VCaP (cell line): ENCODE results near the gene FBLN7.
"Not testable (repeated sequence)": the region's sequence is repeated elsewhere in the genome, so short reads cannot be mapped to it uniquely, and the experiment has no call there.

Source experiments
- H3K27ac ChIP-seq: fragments of 450-650 bp; 2 replicates; pipeline ENCODE4 v1.5.1; 2017
- TF ChIP-seq, protein P1 (sequence below): fragments of 450-650 bp; conservative IDR thresholded peaks from 2 replicates; pipeline ENCODE4 v1.5.1; 2017; ENCODE audit warnings: mild to moderate bottlenecking, moderate library complexity

Gene FBLN7

DNA sequence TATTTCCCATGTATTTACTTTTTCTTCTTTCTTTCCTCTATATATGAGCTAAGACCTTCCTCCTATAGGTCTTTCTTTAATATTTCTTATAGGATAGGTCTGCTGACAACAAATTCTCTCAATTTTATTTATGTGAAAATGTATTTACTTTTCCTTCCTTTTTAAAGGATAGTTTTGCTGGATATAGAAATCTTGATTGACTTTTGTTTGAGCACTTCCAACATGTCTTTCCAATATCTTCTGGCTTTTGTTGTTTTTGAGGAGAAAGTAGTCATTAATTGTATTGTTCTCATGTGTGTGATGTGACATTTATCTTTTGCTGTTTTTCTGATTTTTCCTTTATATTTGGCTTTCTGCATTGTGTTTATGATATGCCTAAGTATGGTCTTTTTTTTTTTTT, 28.9 kb upstream of the FBLN7 start:
- TF ChIP-seq, protein P1, sequence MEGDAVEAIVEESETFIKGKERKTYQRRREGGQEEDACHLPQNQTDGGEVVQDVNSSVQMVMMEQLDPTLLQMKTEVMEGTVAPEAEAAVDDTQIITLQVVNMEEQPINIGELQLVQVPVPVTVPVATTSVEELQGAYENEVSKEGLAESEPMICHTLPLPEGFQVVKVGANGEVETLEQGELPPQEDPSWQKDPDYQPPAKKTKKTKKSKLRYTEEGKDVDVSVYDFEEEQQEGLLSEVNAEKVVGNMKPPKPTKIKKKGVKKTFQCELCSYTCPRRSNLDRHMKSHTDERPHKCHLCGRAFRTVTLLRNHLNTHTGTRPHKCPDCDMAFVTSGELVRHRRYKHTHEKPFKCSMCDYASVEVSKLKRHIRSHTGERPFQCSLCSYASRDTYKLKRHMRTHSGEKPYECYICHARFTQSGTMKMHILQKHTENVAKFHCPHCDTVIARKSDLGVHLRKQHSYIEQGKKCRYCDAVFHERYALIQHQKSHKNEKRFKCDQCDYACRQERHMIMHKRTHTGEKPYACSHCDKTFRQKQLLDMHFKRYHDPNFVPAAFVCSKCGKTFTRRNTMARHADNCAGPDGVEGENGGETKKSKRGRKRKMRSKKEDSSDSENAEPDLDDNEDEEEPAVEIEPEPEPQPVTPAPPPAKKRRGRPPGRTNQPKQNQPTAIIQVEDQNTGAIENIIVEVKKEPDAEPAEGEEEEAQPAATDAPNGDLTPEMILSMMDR, result no peak
- no peak overlapping the region for H3K27ac ChIP-seq

GRCh38 chr2:112110966-112111365, 27.2 kb upstream of the FBLN7 start:
- H3K27ac ChIP-seq, result no peak overlapping the region
- TF ChIP-seq, protein P1, result no peak

GRCh38 chr2:112113354-112113753, 24.8 kb upstream of the FBLN7 start:
- not testable (repeated sequence) for H3K27ac ChIP-seq

- no peak overlapping the region for H3K27ac ChIP-seq
- TF ChIP-seq, protein P1, result no peak
These were observed 20.0 kb upstream of the FBLN7 start for GRCh38 chr2:112118148-112118547.

DNA sequence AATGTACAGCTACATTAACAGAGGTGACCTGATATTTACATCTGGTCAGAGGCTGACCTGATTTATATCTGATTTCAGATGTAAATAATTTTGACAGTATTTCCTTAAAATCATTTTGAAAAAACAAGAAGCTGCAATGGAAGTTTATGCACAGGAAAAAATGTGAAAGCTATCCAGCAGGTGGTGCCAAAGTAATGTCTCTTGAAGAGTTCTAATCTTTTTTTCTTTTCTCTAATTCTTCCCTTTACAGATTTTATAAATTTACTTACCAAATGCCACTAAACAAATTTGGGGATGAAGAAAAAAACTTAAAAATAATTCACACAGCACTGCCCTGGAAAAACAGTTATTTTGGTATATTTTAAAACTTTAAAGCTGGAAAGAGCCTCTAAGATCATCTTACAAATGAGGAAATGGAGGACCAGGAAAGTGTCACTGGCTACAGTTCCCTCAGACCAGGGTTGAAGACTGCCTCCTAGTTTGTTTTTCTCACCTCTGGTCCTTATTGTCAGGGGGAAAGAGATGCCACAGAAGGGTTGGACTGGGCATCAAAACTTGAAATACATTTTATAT, 16.4 kb upstream of the FBLN7 start:
- H3K27ac ChIP-seq, result no peak overlapping the region
- TF ChIP-seq, protein P1, result peak; percentile 81

- TF ChIP-seq, protein P1, result no peak
- no peak overlapping the region for H3K27ac ChIP-seq
These were observed 9.1 kb upstream of the FBLN7 start for GRCh38 chr2:112129060-112129459.

GRCh38 chr2:112133344-112133743, 4.8 kb upstream of the FBLN7 start:
- H3K27ac ChIP-seq, result no peak overlapping the region
- TF ChIP-seq, protein P1, result no peak

- no peak overlapping the region for H3K27ac ChIP-seq
- TF ChIP-seq, protein P1, result no peak
These were observed 4.1 kb upstream of the FBLN7 start for GRCh38 chr2:112134120-112134519.
